CD4-positive, alpha-beta memory T cell (primary cell): ENCODE measurements around the gene NR4A2. TPM values are rescaled to one million over a fixed set of nuclear protein-coding genes. Genes with fewer than 3 reads are reported as not detected.
A peak's percentile ranks its signal among the peaks of the same experiment; 100 is the strongest.

Experiments used
- CTCF ChIA-PET: fragments of 350-600 bp; sonication (Branson Sonifier 250); formaldehyde crosslinking; loops from one replicate; lab custom pipeline; 2021; ENCODE audit warnings: inconsistent platforms; ENCODE audit not compliant: partially characterized antibody; lab: Charles Lee
- POLR2A ChIA-PET: fragments of 350-600 bp; sonication (Branson Sonifier 250); formaldehyde crosslinking; loops from one replicate; lab custom pipeline; 2021; ENCODE audit not compliant: partially characterized antibody; lab: Charles Lee
- DNase-seq, 5 donors: peaks; one replicate each; pipeline versions ENCODE4 v3.0.0 to v3.0.0-alpha.2; 2020 to 2022; ENCODE audit warnings: mixed read lengths in 1 of 5
- H3K27ac ChIP-seq: one replicate; pipeline ENCODE4 v1.7.0; 2013; ENCODE audit warnings: low read depth, low read length
- H3K27me3 ChIP-seq: 2 replicates; pipeline ENCODE4 v1.7.0; 2013; ENCODE audit warnings: mild to moderate bottlenecking, low read length, moderate library complexity; ENCODE audit not compliant: insufficient read depth
- H3K36me3 ChIP-seq: 2 replicates; pipeline ENCODE4 v1.7.0; 2013; ENCODE audit warnings: mild to moderate bottlenecking, low read length, moderate library complexity; ENCODE audit not compliant: insufficient read depth
- H3K4me1 ChIP-seq: 2 replicates; pipeline ENCODE4 v1.7.0; 2013; ENCODE audit warnings: mild to moderate bottlenecking, low read length, moderate library complexity; ENCODE audit not compliant: insufficient read depth
- H3K4me3 ChIP-seq, 2 donors: one replicate each; pipeline ENCODE4 v1.7.0; 2013; ENCODE audit warnings: low read length in 2 of 2, mild to moderate bottlenecking in 1 of 2
- H3K9me3 ChIP-seq, 2 donors: one replicate each; pipeline ENCODE4 v1.7.0; 2013; ENCODE audit warnings: low read length in 2 of 2, control low read depth in 1 of 2; ENCODE audit not compliant: control insufficient read depth in 1 of 2
- H3K27ac Mint-ChIP-seq, 7 donors: one replicate each; pipeline ENCODE4 v1.8.0; 2020 to 2021; ENCODE audit warnings: mixed read lengths in 7 of 7, mild to moderate bottlenecking in 6 of 7, inconsistent platforms in 3 of 7, moderate library complexity in 3 of 7
- H3K27me3 Mint-ChIP-seq, 2 donors: one replicate each; pipeline ENCODE4 v1.8.0; 2020 to 2021; ENCODE audit warnings: mixed read lengths in 2 of 2
- H3K36me3 Mint-ChIP-seq, 2 donors: one replicate each; pipeline ENCODE4 v1.8.0; 2020 to 2021; ENCODE audit warnings: mixed read lengths in 2 of 2, inconsistent platforms in 1 of 2, mild to moderate bottlenecking in 1 of 2
- H3K4me1 Mint-ChIP-seq, 4 donors: one replicate each; pipeline ENCODE4 v1.8.0; 2020 to 2021; ENCODE audit warnings: mixed read lengths in 4 of 4, mild to moderate bottlenecking in 1 of 4
- H3K4me3 Mint-ChIP-seq, 8 donors: one replicate each; pipeline ENCODE4 v1.8.0; 2020 to 2021; ENCODE audit warnings: mixed read lengths in 8 of 8, mild to moderate bottlenecking in 7 of 8, moderate library complexity in 6 of 8, inconsistent platforms in 3 of 8
- H3K9me3 Mint-ChIP-seq, 8 donors: one replicate each; pipeline ENCODE4 v1.8.0; 2020 to 2021; ENCODE audit warnings: mixed read lengths in 8 of 8, mild to moderate bottlenecking in 5 of 8, inconsistent platforms in 3 of 8, moderate library complexity in 1 of 8
- intact Hi-C: fragments of 100-400 bp; cut with micrococcal nuclease; formaldehyde crosslinking; loops from one replicate; pipeline ENCODE4 v1.15.1; 2023
- polyA plus RNA-seq, 2 donors: library from polyadenylated mRNA; unstranded; fragments of 300-500 nt; fragmentation: Illumina TruSeq; gene quantifications; one replicate each; pipeline ENCODE4 v1.2.3, GENCODE V29; 2021
- total RNA-seq, 2 experiments: library from RNA; stranded (reverse); gene quantifications; one replicate each; pipeline ENCODE4 v1.2.3, GENCODE V29; 2021

The NR4A2 gene
- total and polyA plus RNA-seq, 4 experiments from 2014 or later = 2.1 to 18.3 (median 5.8) TPM

DNA sequence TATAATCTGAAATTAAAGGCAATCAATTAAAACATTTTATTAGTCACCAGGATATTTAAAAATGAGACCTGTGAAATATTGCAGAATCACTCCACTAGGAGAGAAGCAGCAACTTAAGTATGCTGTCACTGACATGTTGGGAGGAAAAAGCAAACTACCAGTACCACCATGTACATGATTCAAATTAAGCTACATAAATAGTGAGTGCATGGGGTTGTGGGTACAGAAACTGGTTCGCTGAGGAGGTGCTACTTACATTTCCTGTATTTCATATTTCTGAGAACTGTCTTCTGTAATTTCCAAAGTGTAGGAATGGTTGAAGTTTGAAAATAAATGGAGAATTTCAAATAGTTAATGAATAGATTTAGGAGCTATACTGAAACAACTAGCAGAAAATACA lies 7.9 kb upstream of the NR4A2 start:
- Mint-ChIP-seq H3K27ac (peak overlapping the region; percentile 95 to 100 (median 99)), H3K4me3 (peak overlapping the region; percentile 90 to 99 (median 96)), H3K36me3 (peaks cover 0 to 15% of the 10 kb centered on the region in 2 donors), H3K9me3 (peaks cover 0 to 4% (median 0%) of the 10 kb centered on the region in 8 donors), H3K27me3 (peaks cover 0 to 2% of the 10 kb centered on the region in 2 donors), H3K4me1 (peaks cover 24 to 54% (median 37%) of the 10 kb centered on the region in 4 donors)
- H3K4me3 ChIP-seq = peak overlapping the region in 1 of 2 donors; percentile 91
- no peaks in the 10 kb centered on the region for H3K36me3 ChIP-seq
- no peaks in the 10 kb centered on the region for H3K9me3 ChIP-seq
- CTCF ChIA-PET = interaction anchor here (0.8 to 2.3 kb wide), 5 partner anchors 8 to 249 kb away, joined by 3 to 10 read pairs (median 4); partner anchors contain the start of gene NR4A2
- no peaks in the 10 kb centered on the region for H3K27me3 ChIP-seq
- intact Hi-C loops = no loop called here
- peak overlapping the region; percentile 99 for H3K27ac ChIP-seq
- H3K4me1 ChIP-seq = peaks cover 50% of the 10 kb centered on the region
- POLR2A ChIA-PET = interaction anchor here (0.9 to 9.7 kb wide), 7 partner anchors 8 to 1551 kb away, joined by 3 to 136 read pairs (median 3); partner anchors contain the start of genes GPD2 and NR4A2
- no peak for DNase-seq

DNA sequence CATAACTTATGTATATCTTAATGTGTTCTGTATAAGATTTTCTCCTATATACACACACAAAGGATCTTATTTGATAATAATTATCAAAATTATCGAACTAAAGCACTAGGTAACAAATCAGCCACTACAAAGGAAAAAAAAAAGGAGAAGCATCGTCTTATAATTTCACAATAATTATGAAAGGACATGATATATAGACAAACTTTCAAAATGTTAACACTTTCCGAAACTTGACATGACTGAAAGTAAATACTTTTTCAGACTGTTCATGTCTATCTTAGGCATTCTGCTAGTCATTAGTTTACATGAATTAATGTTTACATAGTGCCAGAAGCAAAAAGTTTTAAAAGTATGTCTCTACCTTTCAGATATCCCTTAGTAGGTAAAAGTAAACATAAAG lies 7.3 kb upstream of the NR4A2 start:
- Mint-ChIP-seq H3K36me3 (peaks cover 0 to 16% of the 10 kb centered on the region in 2 donors), H3K4me1 (peaks cover 28 to 58% (median 41%) of the 10 kb centered on the region in 4 donors), H3K9me3 (peaks cover 0 to 4% (median 0%) of the 10 kb centered on the region in 8 donors), H3K27me3 (peaks cover 0 to 2% of the 10 kb centered on the region in 2 donors), H3K4me3 (peak overlapping the region in 1 of 8 donors; percentile 96), H3K27ac (peak overlapping the region in 5 of 7 donors; percentile 95 to 100 (median 97))
- intact Hi-C loops = loop anchor here (5.0 to 10.0 kb wide), 2 partner anchors 148 to 1105 kb away; partner anchors contain the start of gene CYTIP
- Histone ChIP-seq H3K27ac (no peak overlapping the region), H3K9me3 (no peaks in the 10 kb centered on the region), H3K27me3 (no peaks in the 10 kb centered on the region), H3K4me1 (peaks cover 55% of the 10 kb centered on the region), H3K36me3 (no peaks in the 10 kb centered on the region), H3K4me3 (no peak overlapping the region)
- ChIA-PET POLR2A (interaction anchor here (1.8 to 9.7 kb wide), 3 partner anchors 8 to 97 kb away, joined by 26 to 136 read pairs (median 87); partner anchors contain the start of genes GPD2 and NR4A2), CTCF (interaction anchor here (1.0 to 2.3 kb wide), 3 partner anchors 10 to 250 kb away, joined by 3 to 10 read pairs (median 3); no protein-coding TSS in a partner anchor)
- DNase-seq = no peak

- Histone ChIP-seq H3K4me3 (no peak overlapping the region), H3K27ac (no peak overlapping the region), H3K36me3 (no peaks in the 10 kb centered on the region), H3K27me3 (no peaks in the 10 kb centered on the region), H3K9me3 (no peaks in the 10 kb centered on the region), H3K4me1 (peaks cover 57% of the 10 kb centered on the region)
- peak overlapping the region in 1 of 8 donors; percentile 96 for H3K4me3 Mint-ChIP-seq
- ChIA-PET CTCF (interaction anchor here (2.3 kb wide), 1 partner anchor 250 kb away, joined by 10 read pairs; no protein-coding TSS in a partner anchor), POLR2A (interaction anchor here (5.7 to 9.7 kb wide), 2 partner anchors 7 to 61 kb away, joined by 87 to 136 read pairs; partner anchors contain the start of gene NR4A2)
- intact Hi-C loops = loop anchor here (5.0 to 10.0 kb wide), 2 partner anchors 147 to 1106 kb away; partner anchors contain the start of gene CYTIP
- peak overlapping the region in 5 of 7 donors; percentile 11 to 96 (median 48) for H3K27ac Mint-ChIP-seq
- H3K36me3 Mint-ChIP-seq = peaks cover 0 to 19% of the 10 kb centered on the region in 2 donors
- H3K4me1 Mint-ChIP-seq = peaks cover 29 to 59% (median 40%) of the 10 kb centered on the region in 4 donors
- DNase-seq = no peak
- H3K9me3 Mint-ChIP-seq = peaks cover 0 to 4% (median 0%) of the 10 kb centered on the region in 8 donors
- peaks cover 0 to 2% of the 10 kb centered on the region in 2 donors for H3K27me3 Mint-ChIP-seq
These were observed 6.8 kb upstream of the NR4A2 start for GRCh38 chr2:156339110-156339847.

GRCh38 chr2:156338578-156338977 lies 6.1 kb upstream of the NR4A2 start:
- ChIA-PET POLR2A (interaction anchor here (1.0 kb wide), 2 partner anchors 14 to 62 kb away, joined by 3 to 4 read pairs; no protein-coding TSS in a partner anchor), CTCF (no interaction called here)
- intact Hi-C loops = loop anchor here (5.0 to 10.0 kb wide), 2 partner anchors 146 to 1106 kb away; partner anchors contain the start of gene CYTIP

DNA sequence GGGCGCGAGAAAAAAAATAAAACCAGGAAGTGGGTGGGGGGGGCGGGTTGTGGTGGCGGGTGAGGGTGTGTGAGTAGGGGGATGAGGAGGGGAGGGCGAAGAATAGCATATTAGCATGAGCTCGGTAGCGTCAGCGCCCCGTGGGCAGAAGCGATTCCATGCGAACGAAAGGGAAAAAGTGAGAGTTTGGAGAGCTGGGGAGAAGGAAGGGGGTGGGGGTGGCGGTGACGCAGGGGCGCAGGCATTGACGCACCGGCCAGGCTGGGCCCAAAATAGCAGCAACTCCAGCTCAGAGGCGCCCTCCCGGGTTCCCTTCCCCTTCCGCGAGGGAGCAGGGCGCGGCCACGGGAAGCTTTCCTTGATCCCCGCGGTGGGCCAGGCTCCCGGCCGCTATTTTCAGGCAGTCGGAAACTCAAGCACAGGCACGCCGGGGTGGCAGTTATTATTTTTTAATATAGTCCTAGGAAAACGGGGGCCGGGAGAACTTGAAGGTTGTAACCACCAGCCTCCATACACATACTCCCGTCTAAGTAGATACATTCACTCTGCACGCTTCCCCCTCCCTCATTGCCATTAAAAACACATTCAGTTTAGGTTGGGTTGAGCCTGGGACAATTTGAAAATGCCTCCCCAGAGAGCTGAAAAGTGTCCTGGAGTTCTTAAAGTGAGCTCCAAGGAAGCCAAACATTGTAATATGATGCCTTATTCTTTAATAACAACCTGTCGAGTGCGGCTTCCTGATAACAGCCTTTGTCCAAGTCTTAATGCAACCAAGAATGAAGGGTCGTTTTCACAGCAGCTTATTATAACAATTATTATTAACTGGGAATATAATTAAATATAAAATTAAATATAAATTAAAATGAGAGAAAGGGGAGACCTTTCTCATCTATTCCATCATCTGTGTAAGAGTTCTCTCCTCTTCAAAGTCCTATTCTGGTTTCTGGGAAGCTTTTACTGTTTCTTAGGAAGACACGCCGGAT lies 2.3 kb upstream of the NR4A2 start:
- peak overlapping the region; percentile 99 to 100 (median 100) for H3K27ac Mint-ChIP-seq

More at GRCh38 chr2:156338578-156338977, 6.1 kb upstream of the NR4A2 start:
- no peak overlapping the region for H3K27ac ChIP-seq
- H3K27me3 Mint-ChIP-seq = peaks cover 0 to 2% of the 10 kb centered on the region in 2 donors
- H3K4me3 Mint-ChIP-seq = no peak overlapping the region
- no peak overlapping the region for H3K4me3 ChIP-seq
- H3K36me3 Mint-ChIP-seq = peaks cover 0 to 25% of the 10 kb centered on the region in 2 donors
- peaks cover 0 to 4% (median 0%) of the 10 kb centered on the region in 8 donors for H3K9me3 Mint-ChIP-seq
- no peak for DNase-seq
- H3K9me3 ChIP-seq = no peaks in the 10 kb centered on the region
- H3K27me3 ChIP-seq = no peaks in the 10 kb centered on the region
- H3K4me1 Mint-ChIP-seq = peaks cover 28 to 63% (median 39%) of the 10 kb centered on the region in 4 donors
- no peaks in the 10 kb centered on the region for H3K36me3 ChIP-seq
- peaks cover 57% of the 10 kb centered on the region for H3K4me1 ChIP-seq
- H3K27ac Mint-ChIP-seq = peak overlapping the region in 3 of 7 donors; percentile 13 to 95 (median 36)

More for the DNA sequence above, 2.3 kb upstream of the NR4A2 start:
- Histone ChIP-seq H3K9me3 (no peaks in the 10 kb centered on the region), H3K4me3 (peak overlapping the region in 1 of 2 donors; percentile 62), H3K36me3 (no peaks in the 10 kb centered on the region), H3K4me1 (peaks cover 45% of the 10 kb centered on the region), H3K27me3 (no peaks in the 10 kb centered on the region), H3K27ac (peak overlapping the region; percentile 99)
- intact Hi-C loops = loop anchor here (1.0 to 10.0 kb wide), 9 partner anchors 8 to 1563 kb away; partner anchors contain the start of genes ACVR1, ACVR1C, CYTIP and GPD2
- Mint-ChIP-seq H3K27me3 (peaks cover 8 to 15% of the 10 kb centered on the region in 2 donors), H3K36me3 (peaks cover 3 to 38% of the 10 kb centered on the region in 2 donors), H3K9me3 (peaks cover 0 to 4% (median 0%) of the 10 kb centered on the region in 8 donors), H3K4me3 (peak overlapping the region; percentile 93 to 97 (median 97)), H3K4me1 (peaks cover 18 to 68% (median 40%) of the 10 kb centered on the region in 4 donors)
- ChIA-PET CTCF (interaction anchor here (0.6 to 4.2 kb wide), 33 partner anchors 8 to 397 kb away, joined by 3 to 74 read pairs (median 4); partner anchors contain the start of gene GPD2), POLR2A (interaction anchor here (0.7 to 8.9 kb wide), 14 partner anchors 9 to 1542 kb away, joined by 3 to 136 read pairs (median 8); partner anchors contain the start of genes ACVR1 and GPD2)
- DNase-seq = peak in 4 of 5 donors; percentile 86 to 97 (median 88)
